Colonic mucosa (tissue), 4 donors: ENCODE results near the gene ATF6. TPM values are rescaled to one million over a fixed set of nuclear protein-coding genes. Genes with fewer than 3 reads are reported as not detected.

Experiments
- DNase-seq: peaks from one replicate; pipeline ENCODE4 v3.0.0-alpha.2; 2020
- H3K27ac ChIP-seq: fragments of 200-600 bp; one replicate; pipeline ENCODE4 v1.8.0; 2021
- H3K27me3 ChIP-seq: fragments of 200-600 bp; one replicate; pipeline ENCODE4 v1.8.0; 2021
- H3K36me3 ChIP-seq: fragments of 200-600 bp; one replicate; pipeline ENCODE4 v1.8.0; 2021
- H3K4me1 ChIP-seq: fragments of 200-600 bp; one replicate; pipeline ENCODE4 v1.8.0; 2021; ENCODE audit warnings: mild to moderate bottlenecking
- H3K4me3 ChIP-seq: fragments of 200-600 bp; one replicate; pipeline ENCODE4 v1.8.0; 2021
- H3K9ac ChIP-seq, 2 donors: one replicate each; pipeline ENCODE4 v1.7.0; 2013; ENCODE audit warnings: control low read depth in 2 of 2, low read depth in 2 of 2, low read length in 2 of 2
- H3K9me3 ChIP-seq: fragments of 200-600 bp; one replicate; pipeline ENCODE4 v1.8.0; 2021
- CTCF ChIP-seq: fragments of 200-600 bp; IDR thresholded peaks from one replicate; pipeline ENCODE4 v1.8.0; 2022; ENCODE audit warnings: antibody characterized with exemption, mild to moderate bottlenecking
- intact Hi-C: fragments of 100-400 bp; cut with DNase I; formaldehyde crosslinking; loops from one replicate; pipeline ENCODE4 v1.14.1; 2022
- total RNA-seq, 2 donors: library from RNA; stranded (reverse); fragmentation: NEBNext Ultra II Directional in 1 of 2; extraction: Animal tissue kit (Norgen Biotek cat#: 25700) in 1 of 2; gene quantifications; one replicate each; pipeline ENCODE4 v1.2.1, GENCODE V29; 2021
- donor health status: healthy.
- donor health status: DM: no; HTN: no; CAD: no.
- donor health status: DM: no; HTN: no; CAD: no.

ATF6 gene
- total RNA-seq, 2 donors from 2014 or later = 19.6 to 24.2 TPM

DNA sequence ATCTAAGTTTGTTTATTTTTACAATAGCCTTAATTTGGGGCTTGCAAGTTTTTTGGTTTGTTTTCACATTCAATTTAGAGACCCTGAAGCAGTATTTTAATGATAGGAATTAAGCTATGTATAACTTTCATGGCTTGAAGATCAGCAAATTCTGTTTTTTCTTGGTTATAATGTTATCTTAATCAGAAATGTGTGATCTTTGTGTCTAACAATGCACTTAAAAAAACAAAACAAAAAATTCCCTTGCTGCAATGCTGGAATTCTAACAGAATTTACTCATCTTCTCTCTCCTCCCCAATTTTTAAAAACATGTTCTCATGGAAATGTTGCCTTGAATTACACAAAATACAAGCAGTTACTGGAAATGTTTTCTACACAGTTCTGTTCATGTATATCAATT, 144.5 kb downstream of the ATF6 start:
- TF ChIP-seq CTCF = no peak
- H3K27ac ChIP-seq = no peak overlapping the region
- H3K9ac ChIP-seq = no peak overlapping the region
- H3K4me3 ChIP-seq = no peak overlapping the region
- H3K36me3 ChIP-seq = no peaks in the 10 kb centered on the region
- intact Hi-C loops = no loop called here
- no peak for DNase-seq
- no peaks in the 10 kb centered on the region for H3K27me3 ChIP-seq
- no peaks in the 10 kb centered on the region for H3K9me3 ChIP-seq
- no peaks in the 10 kb centered on the region for H3K4me1 ChIP-seq

DNA sequence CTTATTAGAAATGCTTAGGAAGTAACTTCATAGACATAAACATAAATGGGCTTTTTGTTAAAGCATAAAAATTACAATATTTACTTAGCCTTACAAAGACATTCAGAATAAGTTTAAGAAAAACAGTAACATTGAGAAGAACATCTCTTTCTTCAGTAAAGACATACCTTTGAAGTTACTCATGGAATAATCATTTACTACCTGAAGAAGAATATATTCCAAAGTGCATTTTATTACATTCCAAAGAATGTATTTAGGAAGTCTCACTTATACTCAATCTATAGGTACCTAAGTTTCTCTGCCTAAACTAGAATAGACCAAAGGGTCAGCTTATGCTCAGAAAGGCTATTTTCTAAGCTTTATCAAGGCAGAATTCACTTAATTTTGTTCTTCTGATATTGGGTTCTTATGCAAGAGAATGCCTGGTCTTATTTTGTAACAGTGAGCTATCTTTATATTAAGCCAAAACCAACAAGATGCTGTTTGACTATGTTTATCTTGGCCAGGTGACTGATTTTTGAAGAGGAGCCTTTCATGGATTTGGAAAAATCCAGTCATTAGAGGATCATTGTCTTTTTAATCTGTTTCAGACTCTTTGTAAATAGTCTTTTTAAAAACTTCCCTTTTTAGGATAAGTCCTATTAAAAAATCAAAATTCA, 147.5 kb downstream of the ATF6 start:
- no peak for TF ChIP-seq CTCF
- H3K27ac ChIP-seq = no peak overlapping the region
- no peak overlapping the region for H3K4me3 ChIP-seq
- H3K4me1 ChIP-seq = no peaks in the 10 kb centered on the region
- no peaks in the 10 kb centered on the region for H3K27me3 ChIP-seq
- H3K36me3 ChIP-seq = no peaks in the 10 kb centered on the region
- no peaks in the 10 kb centered on the region for H3K9me3 ChIP-seq
- no peak overlapping the region for H3K9ac ChIP-seq
- intact Hi-C loops = no loop called here
- DNase-seq = no peak

DNA sequence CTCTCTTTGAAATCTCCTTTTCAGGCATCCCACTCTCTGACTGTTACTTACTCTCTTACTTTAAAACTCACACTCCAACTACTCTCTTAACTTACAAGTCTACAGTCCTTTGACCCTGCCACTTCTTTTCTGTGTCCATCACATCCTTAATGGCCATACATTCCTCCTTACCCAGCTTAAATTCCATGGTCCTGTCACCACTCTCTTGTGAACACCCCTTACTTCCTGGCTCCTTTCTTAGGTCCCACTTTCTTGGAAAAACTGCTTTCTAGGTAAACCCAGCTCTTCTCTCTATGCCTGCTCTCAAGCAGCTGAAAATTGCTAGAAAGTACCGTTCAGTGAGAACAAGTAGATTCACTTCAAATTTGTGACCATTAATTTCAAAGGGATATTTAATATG, 148.5 kb downstream of the ATF6 start:
- Histone ChIP-seq H3K4me1 (no peaks in the 10 kb centered on the region), H3K36me3 (no peaks in the 10 kb centered on the region), H3K27ac (no peak overlapping the region), H3K27me3 (no peaks in the 10 kb centered on the region), H3K9me3 (no peaks in the 10 kb centered on the region), H3K4me3 (no peak overlapping the region), H3K9ac (no peak overlapping the region)
- intact Hi-C loops = no loop called here
- TF ChIP-seq CTCF = no peak
- no peak for DNase-seq

- Histone ChIP-seq H3K27me3 (no peaks in the 10 kb centered on the region), H3K9me3 (no peaks in the 10 kb centered on the region), H3K27ac (no peak overlapping the region), H3K9ac (no peak overlapping the region), H3K4me3 (no peak overlapping the region), H3K36me3 (no peaks in the 10 kb centered on the region), H3K4me1 (no peaks in the 10 kb centered on the region)
- no peak for DNase-seq
- TF ChIP-seq CTCF = no peak
- intact Hi-C loops = no loop called here
Observed at GRCh38 chr1:161915051-161915503, 149.0 kb downstream of the ATF6 start.

DNA sequence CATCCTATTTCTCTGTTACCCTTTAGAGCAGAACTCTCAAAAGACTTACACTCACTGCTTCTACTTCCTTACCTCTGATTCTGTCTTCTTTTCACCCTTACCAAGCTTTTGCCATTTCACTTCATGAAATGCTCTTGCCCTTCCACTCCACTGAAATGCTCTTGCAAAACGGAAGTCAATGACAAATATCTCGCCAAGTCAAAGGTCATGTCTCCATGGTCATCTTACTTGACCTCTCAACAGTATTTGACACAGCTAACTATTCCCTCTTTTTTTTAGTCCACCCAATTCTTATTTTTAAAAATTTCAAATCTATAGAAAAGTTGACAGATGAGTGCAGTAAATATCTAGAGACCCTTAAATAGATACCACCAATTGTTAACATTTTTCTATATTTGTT, 149.9 kb downstream of the ATF6 start:
- Histone ChIP-seq H3K4me1 (no peaks in the 10 kb centered on the region), H3K9me3 (no peaks in the 10 kb centered on the region), H3K4me3 (no peak overlapping the region), H3K27me3 (no peaks in the 10 kb centered on the region), H3K27ac (no peak overlapping the region), H3K9ac (no peak overlapping the region), H3K36me3 (no peaks in the 10 kb centered on the region)
- intact Hi-C loops = no loop called here
- no peak for TF ChIP-seq CTCF
- no peak for DNase-seq
